T-helper 9 cell (primary cell): ENCODE data around the gene TAS2R7.
"Not testable (repeated sequence)": the region's sequence is repeated elsewhere in the genome, so short reads cannot be mapped to it uniquely, and the experiment has no call there.

Experiments
- DNase-seq: peaks from one replicate; pipeline ENCODE4 v3.0.0-alpha.2; 2020
- total RNA-seq, 2 donors: gene quantifications; one replicate each; lab custom pipeline; 2026; lab: John Stamatoyannopoulos, UW

The TAS2R7 gene
- 0 to 0.07 reads per million in 2 donors for total RNA-seq

- no peak for DNase-seq
These were observed at the start of gene TAS2R7 for GRCh38 chr12:10802587-10802986. TAS2R7 (minus strand) TSS chr12:10802627; CDS start chr12:10802570, 57 bp downstream.

- DNase-seq, result no peak
These were observed 48.9 kb upstream of the TAS2R7 start for GRCh38 chr12:10851243-10851858.

GRCh38 chr12:10849425-10849878 is 47.0 kb upstream of the TAS2R7 start, which contains the start of gene PRR4:
PRR4 (minus strand) TSS chr12:10849475; CDS start chr12:10849437, 38 bp downstream.
- no peak for DNase-seq

GRCh38 chr12:10847744-10848143 is 45.3 kb upstream of the TAS2R7 start:
- no peak for DNase-seq

- no peak for DNase-seq
These were observed 40.4 kb upstream of the TAS2R7 start for GRCh38 chr12:10842862-10843261.

GRCh38 chr12:10838461-10838860 is 36.0 kb upstream of the TAS2R7 start:
- no peak for DNase-seq

GRCh38 chr12:10829994-10830393 is 27.6 kb upstream of the TAS2R7 start:
- no peak for DNase-seq

- no peak for DNase-seq
These were observed 23.8 kb upstream of the TAS2R7 start, which contains the start of gene TAS2R10 for GRCh38 chr12:10826258-10826657. TAS2R10 (minus strand) TSS chr12:10826358; CDS start chr12:10826269, 89 bp downstream.

GRCh38 chr12:10824957-10825356 is 22.5 kb upstream of the TAS2R7 start:
- DNase-seq, result no peak

- DNase-seq, result no peak
These were observed 9.6 kb upstream of the TAS2R7 start for GRCh38 chr12:10811883-10812536.

GRCh38 chr12:10810068-10810467 is 7.6 kb upstream of the TAS2R7 start, which contains the start of gene TAS2R9:
TAS2R9 (minus strand) TSS chr12:10810168; CDS start chr12:10810075, 93 bp downstream.
- DNase-seq, result no peak

GRCh38 chr12:10807186-10807585 is 4.8 kb upstream of the TAS2R7 start, which contains the start of gene TAS2R8:
TAS2R8 (minus strand) TSS chr12:10807286; CDS start chr12:10806980, 306 bp downstream.
- no peak for DNase-seq

- no peak for DNase-seq
These were observed 686 bp downstream of the TAS2R7 start for GRCh38 chr12:10801741-10802140.

- no peak for DNase-seq
These were observed 8.2 kb downstream of the TAS2R7 start for GRCh38 chr12:10794222-10794621.

- DNase-seq, result not testable (repeated sequence)
These were observed 10.7 kb downstream of the TAS2R7 start for GRCh38 chr12:10791769-10792168.

GRCh38 chr12:10783252-10783651 is 19.2 kb downstream of the TAS2R7 start:
- DNase-seq, result no peak

- no peak for DNase-seq
These were observed 23.3 kb downstream of the TAS2R7 start for GRCh38 chr12:10779103-10779502.

- DNase-seq, result no peak
These were observed 31.2 kb downstream of the TAS2R7 start for GRCh38 chr12:10771132-10771733.

- no peak for DNase-seq
These were observed 42.8 kb downstream of the TAS2R7 start for GRCh38 chr12:10759657-10760056.

GRCh38 chr12:10756194-10756593 is 46.2 kb downstream of the TAS2R7 start:
- DNase-seq, result no peak

- no peak for DNase-seq
These were observed 49.4 kb downstream of the TAS2R7 start for GRCh38 chr12:10753059-10753458.
